Loucy (cell line): ENCODE results near the gene FLYWCH2.

Experiments
- H2AFZ ChIP-seq: fragments of 200-600 bp; sonication (generic); 2 replicates; pipeline ENCODE4 v1.6.0; 2016; ENCODE audit warnings: antibody characterized with exemption, mild to moderate bottlenecking, low read length, moderate library complexity
- H3F3A ChIP-seq: fragments of 200-600 bp; 2 replicates; pipeline ENCODE4 v1.6.0; 2016; ENCODE audit warnings: antibody characterized with exemption, low read depth, mild to moderate bottlenecking
- H3K27me3 ChIP-seq: fragments of 200-600 bp; sonication (generic); 2 replicates; pipeline ENCODE4 v1.6.1; 2014; ENCODE audit warnings: low read length, mild to moderate bottlenecking; ENCODE audit not compliant: insufficient read depth, poor library complexity, severe bottlenecking
- H3K36me3 ChIP-seq: fragments of 200-600 bp; sonication (generic); 2 replicates; pipeline ENCODE4 v1.6.1; 2016; ENCODE audit warnings: low read length; ENCODE audit not compliant: insufficient read depth
- H3K4me1 ChIP-seq: fragments of 200-600 bp; sonication (generic); 2 replicates; pipeline ENCODE4 v1.5.1; 2014; ENCODE audit warnings: low read length, mild to moderate bottlenecking; ENCODE audit not compliant: insufficient read depth, poor library complexity, severe bottlenecking
- H3K4me2 ChIP-seq: fragments of 200-600 bp; sonication (generic); 2 replicates; pipeline ENCODE4 v1.6.0; 2014; ENCODE audit warnings: antibody characterized with exemption, low read length, low read depth, mild to moderate bottlenecking; ENCODE audit not compliant: poor library complexity, severe bottlenecking
- H3K4me3 ChIP-seq: fragments of 200-600 bp; sonication (generic); 2 replicates; pipeline ENCODE4 v1.5.1; 2014; ENCODE audit warnings: low read length, mild to moderate bottlenecking, mixed read lengths; ENCODE audit not compliant: poor library complexity, severe bottlenecking
- H3K79me2 ChIP-seq: fragments of 200-600 bp; sonication (generic); 2 replicates; pipeline ENCODE4 v1.6.1; 2014; ENCODE audit warnings: low read length; ENCODE audit not compliant: insufficient read depth
- H3K9ac ChIP-seq: fragments of 200-600 bp; sonication (generic); 2 replicates; pipeline ENCODE4 v1.6.0; 2014; ENCODE audit warnings: mild to moderate bottlenecking, low read depth, low read length, moderate library complexity; ENCODE audit not compliant: poor library complexity, severe bottlenecking
- H3K9me2 ChIP-seq: fragments of 200-600 bp; sonication (generic); replicated peaks from 2 replicates; pipeline ENCODE4 v1.6.1; 2016; ENCODE audit warnings: low read depth, low read length, mixed read lengths
- H3K9me3 ChIP-seq: fragments of 200-600 bp; sonication (generic); 2 replicates; pipeline ENCODE4 v1.6.1; 2014; ENCODE audit warnings: mild to moderate bottlenecking, antibody characterized with exemption, low read length, low read depth; ENCODE audit not compliant: insufficient read depth
- H4K20me1 ChIP-seq: fragments of 200-600 bp; sonication (generic); 2 replicates; pipeline ENCODE4 v1.6.0; 2014; ENCODE audit warnings: antibody characterized with exemption, low read length, mild to moderate bottlenecking; ENCODE audit not compliant: insufficient read depth, poor library complexity, severe bottlenecking
- CTCF ChIP-seq: fragments of 200-600 bp; sonication (generic); conservative IDR thresholded peaks from 2 replicates; pipeline ENCODE4 v1.5.1; 2014; ENCODE audit warnings: mild to moderate bottlenecking, antibody characterized with exemption, low read length
- EZH2phosphoT487 ChIP-seq: fragments of 200-600 bp; IDR thresholded peaks from 2 replicates; pipeline ENCODE4 v1.6.1; 2018; ENCODE audit warnings: antibody characterized with exemption, mild to moderate bottlenecking, moderate library complexity, borderline replicate concordance

The FLYWCH2 gene

GRCh38 chr16:2946649-2947048 lies 63.6 kb downstream of the FLYWCH2 start:
- Histone ChIP-seq H3K4me2 (no peak overlapping the region), H3K27me3 (no peaks in the 10 kb centered on the region), H2AFZ (no peak overlapping the region), H3F3A (no peaks in the 10 kb centered on the region), H3K4me3 (no peak overlapping the region), H3K9me2 (no peaks in the 10 kb centered on the region), H3K79me2 (no peaks in the 10 kb centered on the region), H3K36me3 (no peaks in the 10 kb centered on the region), H3K9me3 (no peaks in the 10 kb centered on the region), H3K4me1 (no peaks in the 10 kb centered on the region), H4K20me1 (no peaks in the 10 kb centered on the region), H3K9ac (no peak overlapping the region)
- TF ChIP-seq EZH2phosphoT487 (no peak), CTCF (no peak)
